Lung (tissue), 12 donors: ENCODE results near the gene STOX1. TPM values are rescaled to one million over a fixed set of nuclear protein-coding genes. Genes with fewer than 3 reads are reported as not detected.
"Not testable (repeated sequence)": the region's sequence is repeated elsewhere in the genome, so short reads cannot be mapped to it uniquely, and the experiment has no call there.

Experiments used
- ATAC-seq: fragments of 200-7000 bp; cut with Tn5 transposase; one replicate; pipeline ENCODE4 v1.9.1; 2020; ENCODE audit warnings: moderate number of reproducible peaks; ENCODE audit not compliant: insufficient read depth, low FRiP score
- DNase-seq, 3 donors: peaks; one replicate each; pipeline ENCODE4 v3.0.0-alpha.2; 2013 to 2017
- H3K27ac ChIP-seq, 2 donors: one replicate each; pipeline ENCODE4 v1.5.1; 2013; ENCODE audit warnings: mild to moderate bottlenecking in 2 of 2, moderate library complexity in 2 of 2, control low read depth in 1 of 2, inconsistent platforms in 1 of 2, low read depth in 1 of 2, low read length in 1 of 2
- H3K27me3 ChIP-seq, 3 donors: one replicate each; pipeline ENCODE4 v1.5.1; 2013; ENCODE audit warnings: low read length in 2 of 3; ENCODE audit not compliant: control insufficient read depth in 3 of 3, insufficient read depth in 3 of 3
- H3K36me3 ChIP-seq, 4 donors: one replicate each; pipeline ENCODE4 v1.5.1; 2013; ENCODE audit warnings: low read length in 4 of 4, mild to moderate bottlenecking in 1 of 4, moderate library complexity in 1 of 4; ENCODE audit not compliant: control insufficient read depth in 4 of 4, insufficient read depth in 4 of 4
- H3K4me1 ChIP-seq, 5 donors: one replicate each; pipeline ENCODE4 v1.5.1; 2013; ENCODE audit warnings: low read length in 5 of 5, mild to moderate bottlenecking in 2 of 5, moderate library complexity in 1 of 5; ENCODE audit not compliant: control insufficient read depth in 5 of 5, insufficient read depth in 5 of 5
- H3K4me3 ChIP-seq: one replicate; pipeline ENCODE4 v1.5.1; 2013; ENCODE audit warnings: mild to moderate bottlenecking, control low read depth, moderate library complexity
- H3K9ac ChIP-seq, 2 donors: one replicate each; pipeline ENCODE4 v1.5.1; 2013; ENCODE audit warnings: low read length in 2 of 2, control low read depth in 1 of 2; ENCODE audit not compliant: insufficient read depth in 1 of 2
- H3K9me3 ChIP-seq, 4 donors: one replicate each; pipeline ENCODE4 v1.5.1; 2013; ENCODE audit warnings: low read length in 3 of 4, mild to moderate bottlenecking in 1 of 4, moderate library complexity in 1 of 4; ENCODE audit not compliant: control insufficient read depth in 4 of 4, insufficient read depth in 3 of 4
- WGBS, 2 donors: extraction: QIAGEN DNeasy Blood & Tissue Kit; methylation state at CpG; one replicate each; pipeline ENCODE4 v1.1.7; 2013; 5-methylcytosine and 5-hydroxymethylcytosine counted together
- polyA plus RNA-seq, 2 donors: library from polyadenylated mRNA; stranded (reverse); fragments of 200-250 nt; gene quantifications; one replicate each; pipeline ENCODE4 v1.2.1, GENCODE V29; 2013
- total RNA-seq, 2 donors: library from RNA; depleted of rRNA in 1 of 2; stranded (reverse); fragments of >200 nt in 1 of 2; gene quantifications; one replicate each; pipeline ENCODE4 v1.2.1, GENCODE V29; 2014 to 2021
- TF ChIP-seq, protein P1 (sequence below): IDR thresholded peaks from 2 replicates; pipeline ENCODE4 v1.5.1; 2012; ENCODE audit warnings: mild to moderate bottlenecking; ENCODE audit errors: control extremely low read depth, extremely low read depth
- donor health status: control.
- donor health status: control.
- donor health status: Bipolar disorder and iron deficiency.
- donor health status: healthy.
- donor health status: DM: yes; HTN: yes; CAD: no.

STOX1 gene
- total and polyA plus RNA-seq, 4 donors = 1.8 to 10.1 (median 3.9) TPM

DNA sequence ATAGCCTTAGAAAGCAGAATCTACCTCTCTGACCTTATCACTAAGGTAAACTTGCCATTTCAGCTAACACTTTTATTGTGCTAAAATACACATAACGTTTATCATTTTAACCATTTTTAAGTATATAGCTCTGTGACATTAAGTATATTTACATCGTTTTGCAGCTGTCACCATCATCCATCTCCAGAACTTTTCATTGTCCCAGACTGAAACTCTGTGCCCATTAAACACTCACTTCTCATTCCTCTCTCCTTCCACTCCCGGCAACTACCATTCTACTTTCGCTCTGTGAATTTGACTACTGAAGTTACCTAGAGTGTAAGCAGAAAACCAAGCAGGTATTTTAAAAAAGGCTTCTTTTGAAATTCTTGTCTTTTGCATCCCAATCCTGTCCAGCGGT, 75.1 kb downstream of the STOX1 start:
- no peaks in the 10 kb centered on the region for H3K27me3 ChIP-seq
- no peak overlapping the region for H3K4me3 ChIP-seq
- no peak for ATAC-seq
- TF ChIP-seq, protein P1, sequence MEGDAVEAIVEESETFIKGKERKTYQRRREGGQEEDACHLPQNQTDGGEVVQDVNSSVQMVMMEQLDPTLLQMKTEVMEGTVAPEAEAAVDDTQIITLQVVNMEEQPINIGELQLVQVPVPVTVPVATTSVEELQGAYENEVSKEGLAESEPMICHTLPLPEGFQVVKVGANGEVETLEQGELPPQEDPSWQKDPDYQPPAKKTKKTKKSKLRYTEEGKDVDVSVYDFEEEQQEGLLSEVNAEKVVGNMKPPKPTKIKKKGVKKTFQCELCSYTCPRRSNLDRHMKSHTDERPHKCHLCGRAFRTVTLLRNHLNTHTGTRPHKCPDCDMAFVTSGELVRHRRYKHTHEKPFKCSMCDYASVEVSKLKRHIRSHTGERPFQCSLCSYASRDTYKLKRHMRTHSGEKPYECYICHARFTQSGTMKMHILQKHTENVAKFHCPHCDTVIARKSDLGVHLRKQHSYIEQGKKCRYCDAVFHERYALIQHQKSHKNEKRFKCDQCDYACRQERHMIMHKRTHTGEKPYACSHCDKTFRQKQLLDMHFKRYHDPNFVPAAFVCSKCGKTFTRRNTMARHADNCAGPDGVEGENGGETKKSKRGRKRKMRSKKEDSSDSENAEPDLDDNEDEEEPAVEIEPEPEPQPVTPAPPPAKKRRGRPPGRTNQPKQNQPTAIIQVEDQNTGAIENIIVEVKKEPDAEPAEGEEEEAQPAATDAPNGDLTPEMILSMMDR = no peak
- no peaks in the 10 kb centered on the region for H3K9me3 ChIP-seq
- no peak overlapping the region for H3K27ac ChIP-seq
- WGBS, 2 donors = 67 to 76% methylated on average over 5 of the region's 5 CpGs
- peak overlapping the region in 1 of 2 donors; percentile 94 for H3K9ac ChIP-seq
- H3K4me1 ChIP-seq = peaks cover 0 to 18% (median 5%) of the 10 kb centered on the region in 5 donors
- DNase-seq = no peak
- H3K36me3 ChIP-seq = peaks cover 0 to 8% (median 2%) of the 10 kb centered on the region in 4 donors

DNA sequence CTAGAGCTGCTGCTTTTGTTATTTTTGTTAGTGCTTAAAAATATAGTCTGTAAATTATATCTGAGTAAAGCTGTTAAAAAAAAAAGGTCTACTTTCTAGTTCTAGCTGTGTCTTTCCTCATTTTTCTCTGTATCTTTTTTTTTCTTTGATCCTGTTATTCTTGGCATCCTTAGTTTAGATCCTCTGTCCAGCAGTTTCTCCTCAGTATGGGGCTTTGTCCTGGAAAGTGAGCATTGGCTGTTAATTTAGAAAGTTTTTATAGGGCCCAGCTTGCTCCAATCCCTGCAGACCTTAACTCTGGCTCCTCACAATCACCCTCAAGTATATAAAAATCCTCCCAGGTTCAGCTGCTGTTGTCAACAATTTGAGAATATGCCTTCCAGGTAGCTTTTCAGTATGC, 97.3 kb downstream of the STOX1 start:
- H3K9ac ChIP-seq = no peak overlapping the region
- DNase-seq = no peak
- H3K4me3 ChIP-seq = no peak overlapping the region
- TF ChIP-seq, protein P1 = no peak
- no peak for ATAC-seq
- peaks cover 7 to 12% (median 10%) of the 10 kb centered on the region in 4 donors for H3K36me3 ChIP-seq
- H3K4me1 ChIP-seq = no peaks in the 10 kb centered on the region
- no peaks in the 10 kb centered on the region for H3K27me3 ChIP-seq
- no peak overlapping the region for H3K27ac ChIP-seq
- no peaks in the 10 kb centered on the region for H3K9me3 ChIP-seq

DNA sequence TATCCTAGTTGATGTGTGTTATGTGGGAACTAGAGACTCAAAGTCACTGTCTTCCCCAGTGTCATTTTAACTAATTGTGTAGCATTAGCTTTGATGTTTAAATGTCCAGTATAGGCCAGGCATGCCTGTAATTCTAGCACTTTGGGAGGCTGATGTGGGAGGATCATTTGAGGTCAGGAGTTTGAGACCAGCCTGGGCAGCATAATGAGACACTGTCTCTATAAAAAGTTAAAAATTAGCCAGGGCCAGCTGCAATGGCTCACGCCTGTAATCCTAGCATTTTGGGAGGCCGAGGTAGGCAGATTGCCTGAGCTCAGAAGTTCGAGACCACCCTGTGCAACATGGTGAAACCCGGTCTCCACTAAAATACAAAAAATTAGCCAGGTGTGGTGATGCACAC, 98.2 kb downstream of the STOX1 start:
- DNase-seq (no peak), ATAC-seq (no peak)
- Histone ChIP-seq H3K27ac (no peak overlapping the region), H3K9ac (no peak overlapping the region), H3K4me1 (no peaks in the 10 kb centered on the region), H3K27me3 (no peaks in the 10 kb centered on the region), H3K36me3 (peaks cover 3 to 11% (median 8%) of the 10 kb centered on the region in 4 donors), H3K9me3 (no peaks in the 10 kb centered on the region), H3K4me3 (no peak overlapping the region)
- 95 to 99% methylated on average over 4 of the region's 4 CpGs for WGBS, 2 donors
- TF ChIP-seq, protein P1 = no peak

DNA sequence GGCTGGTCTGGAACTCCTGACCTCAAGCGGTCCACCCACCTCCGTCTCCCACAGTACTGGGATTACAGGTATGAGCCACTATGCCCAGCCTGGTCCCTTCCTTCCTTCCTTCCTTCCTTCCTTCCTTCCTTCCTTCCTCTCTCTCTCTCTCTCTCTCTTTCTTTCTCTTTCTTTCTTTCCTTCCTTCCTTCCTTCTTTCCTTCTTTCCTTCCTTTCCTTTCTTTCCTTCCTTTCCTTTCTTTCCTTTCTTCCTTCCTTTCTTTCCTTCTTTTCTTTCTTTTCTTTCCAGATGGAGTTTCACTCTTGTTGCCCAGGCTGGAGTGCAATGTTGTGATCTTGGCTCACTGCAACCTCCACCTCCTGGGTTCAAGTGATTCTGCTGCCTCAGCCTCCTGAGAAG, 101.8 kb downstream of the STOX1 start:
- not testable (repeated sequence) for H3K9me3 ChIP-seq, DNase-seq, H3K4me3 ChIP-seq, H3K4me1 ChIP-seq, ATAC-seq, H3K27me3 ChIP-seq, H3K27ac ChIP-seq, H3K9ac ChIP-seq
- WGBS, 2 donors = 93 to 98% methylated on average over 2 of the region's 2 CpGs
- H3K36me3 ChIP-seq = peaks cover 4 to 21% (median 8%) of the 10 kb centered on the region in 4 donors

DNA sequence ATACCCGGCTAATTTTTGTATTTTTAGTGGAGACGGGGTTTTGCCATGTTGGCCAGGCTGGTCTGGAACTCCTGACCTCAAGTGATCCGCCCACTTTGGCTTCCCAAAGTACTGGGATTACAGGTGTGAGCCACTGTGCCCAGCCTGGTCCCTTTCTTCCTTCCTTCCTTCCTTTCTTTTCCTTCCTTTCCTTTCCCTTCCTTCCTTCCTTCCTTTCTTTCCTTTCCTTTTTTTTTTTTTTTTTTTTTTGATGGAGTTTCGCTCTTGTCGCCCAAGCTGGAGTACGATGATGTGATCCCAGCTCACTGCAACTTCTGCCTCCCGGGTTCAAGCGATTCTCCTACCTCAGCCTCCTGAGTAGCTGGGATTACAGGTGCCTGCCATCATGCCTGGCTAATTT, 102.6 kb downstream of the STOX1 start:
- not testable (repeated sequence) for ATAC-seq, H3K9me3 ChIP-seq, DNase-seq, H3K27me3 ChIP-seq, H3K4me1 ChIP-seq, H3K4me3 ChIP-seq, H3K27ac ChIP-seq, H3K9ac ChIP-seq
- peaks cover 4 to 21% (median 8%) of the 10 kb centered on the region in 4 donors for H3K36me3 ChIP-seq
- 97 to 98% methylated on average over 8 of the region's 8 CpGs for WGBS, 2 donors

DNA sequence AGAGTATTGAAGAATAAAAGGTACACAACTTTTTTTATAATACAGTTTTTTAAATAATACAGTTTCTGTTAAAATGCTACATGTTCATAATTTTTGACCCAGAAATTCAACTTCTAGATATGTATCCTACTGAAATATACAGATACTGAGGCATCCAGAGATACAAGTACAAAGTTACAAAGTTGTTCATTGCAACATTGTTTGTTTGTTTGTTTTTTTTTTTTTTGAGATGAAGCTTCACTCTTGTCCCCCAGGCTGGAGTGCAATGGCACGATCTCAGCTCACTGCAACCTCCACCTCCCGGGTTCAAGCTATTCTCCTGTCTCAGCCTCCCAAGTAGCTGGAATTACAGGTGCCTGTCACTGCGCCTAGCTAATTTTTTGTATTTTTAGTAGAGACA, 105.5 kb downstream of the STOX1 start:
- not testable (repeated sequence) for DNase-seq, H3K4me3 ChIP-seq
- peaks cover 3 to 19% (median 5%) of the 10 kb centered on the region in 4 donors for H3K36me3 ChIP-seq

More for the DNA sequence above, 105.5 kb downstream of the STOX1 start:
- not testable (repeated sequence) for H3K4me1 ChIP-seq, H3K9me3 ChIP-seq, H3K9ac ChIP-seq, H3K27ac ChIP-seq, H3K27me3 ChIP-seq, ATAC-seq
- 75 to 94% methylated on average over 3 of the region's 3 CpGs for WGBS, 2 donors
